ENCODE data around the gene IQCN. TPM values are rescaled to one million over a fixed set of nuclear protein-coding genes. Genes with fewer than 3 reads are reported as not detected.

Gene IQCN
- total and polyA plus RNA-seq, 4 donors, result 0.19 to 2.4 (median 0.53) TPM

DNA sequence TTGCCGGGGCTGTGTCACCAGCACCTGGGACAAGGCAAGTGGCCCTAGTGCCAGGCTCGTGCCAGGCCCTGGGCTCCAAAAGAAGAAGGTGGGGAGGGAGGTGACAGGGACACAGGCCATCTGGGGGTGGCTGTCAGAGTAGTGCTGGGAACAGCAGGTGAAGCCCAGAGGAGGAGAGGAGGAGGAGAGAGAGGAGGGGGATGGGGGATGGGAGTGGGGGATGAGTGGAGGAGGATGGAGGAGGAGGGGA, 29.9 kb upstream of the IQCN start:
- H3K36me3 ChIP-seq (ENCODE audit: control insufficient read depth in 4 of 4, insufficient read depth in 3 of 4, low read depth in 1 of 4, low read length in 3 of 4), result no peaks in the 10 kb centered on the region
- TF ChIP-seq MAX (IDR thresholded peaks at IDR 0.05) (no peak), NR2F2 (IDR thresholded peaks at IDR 0.05) (no peak), RXRA (IDR thresholded peaks at IDR 0.05) (no peak), ATF3 (IDR thresholded peaks at IDR 0.05) (no peak), EGR1 (IDR thresholded peaks at IDR 0.05; ENCODE audit: low read depth in 2 of 2) (no peak), FOXA2 (IDR thresholded peaks at IDR 0.05) (no peak), JUND (IDR thresholded peaks at IDR 0.05) (no peak), ZBTB33 (IDR thresholded peaks at IDR 0.05) (no peak), RAD21 (IDR thresholded peaks at IDR 0.05) (no peak), HNF4G (IDR thresholded peaks at IDR 0.05) (no peak), HNF4A (conservative IDR thresholded peaks at IDR 0.05) (no peak), GABPA (IDR thresholded peaks at IDR 0.05 in 1 of 2, conservative IDR thresholded peaks at IDR 0.05 in 1 of 2) (no peak), TAF1 (conservative IDR thresholded peaks at IDR 0.05) (no peak), YY1 (IDR thresholded peaks at IDR 0.05) (no peak), FOXA1 (IDR thresholded peaks at IDR 0.05) (no peak), SP1 (IDR thresholded peaks at IDR 0.05) (no peak)
- TF ChIP-seq, protein P1, sequence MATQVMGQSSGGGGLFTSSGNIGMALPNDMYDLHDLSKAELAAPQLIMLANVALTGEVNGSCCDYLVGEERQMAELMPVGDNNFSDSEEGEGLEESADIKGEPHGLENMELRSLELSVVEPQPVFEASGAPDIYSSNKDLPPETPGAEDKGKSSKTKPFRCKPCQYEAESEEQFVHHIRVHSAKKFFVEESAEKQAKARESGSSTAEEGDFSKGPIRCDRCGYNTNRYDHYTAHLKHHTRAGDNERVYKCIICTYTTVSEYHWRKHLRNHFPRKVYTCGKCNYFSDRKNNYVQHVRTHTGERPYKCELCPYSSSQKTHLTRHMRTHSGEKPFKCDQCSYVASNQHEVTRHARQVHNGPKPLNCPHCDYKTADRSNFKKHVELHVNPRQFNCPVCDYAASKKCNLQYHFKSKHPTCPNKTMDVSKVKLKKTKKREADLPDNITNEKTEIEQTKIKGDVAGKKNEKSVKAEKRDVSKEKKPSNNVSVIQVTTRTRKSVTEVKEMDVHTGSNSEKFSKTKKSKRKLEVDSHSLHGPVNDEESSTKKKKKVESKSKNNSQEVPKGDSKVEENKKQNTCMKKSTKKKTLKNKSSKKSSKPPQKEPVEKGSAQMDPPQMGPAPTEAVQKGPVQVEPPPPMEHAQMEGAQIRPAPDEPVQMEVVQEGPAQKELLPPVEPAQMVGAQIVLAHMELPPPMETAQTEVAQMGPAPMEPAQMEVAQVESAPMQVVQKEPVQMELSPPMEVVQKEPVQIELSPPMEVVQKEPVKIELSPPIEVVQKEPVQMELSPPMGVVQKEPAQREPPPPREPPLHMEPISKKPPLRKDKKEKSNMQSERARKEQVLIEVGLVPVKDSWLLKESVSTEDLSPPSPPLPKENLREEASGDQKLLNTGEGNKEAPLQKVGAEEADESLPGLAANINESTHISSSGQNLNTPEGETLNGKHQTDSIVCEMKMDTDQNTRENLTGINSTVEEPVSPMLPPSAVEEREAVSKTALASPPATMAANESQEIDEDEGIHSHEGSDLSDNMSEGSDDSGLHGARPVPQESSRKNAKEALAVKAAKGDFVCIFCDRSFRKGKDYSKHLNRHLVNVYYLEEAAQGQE (IDR thresholded peaks at IDR 0.05), result no peak
- TF ChIP-seq, protein P2, sequence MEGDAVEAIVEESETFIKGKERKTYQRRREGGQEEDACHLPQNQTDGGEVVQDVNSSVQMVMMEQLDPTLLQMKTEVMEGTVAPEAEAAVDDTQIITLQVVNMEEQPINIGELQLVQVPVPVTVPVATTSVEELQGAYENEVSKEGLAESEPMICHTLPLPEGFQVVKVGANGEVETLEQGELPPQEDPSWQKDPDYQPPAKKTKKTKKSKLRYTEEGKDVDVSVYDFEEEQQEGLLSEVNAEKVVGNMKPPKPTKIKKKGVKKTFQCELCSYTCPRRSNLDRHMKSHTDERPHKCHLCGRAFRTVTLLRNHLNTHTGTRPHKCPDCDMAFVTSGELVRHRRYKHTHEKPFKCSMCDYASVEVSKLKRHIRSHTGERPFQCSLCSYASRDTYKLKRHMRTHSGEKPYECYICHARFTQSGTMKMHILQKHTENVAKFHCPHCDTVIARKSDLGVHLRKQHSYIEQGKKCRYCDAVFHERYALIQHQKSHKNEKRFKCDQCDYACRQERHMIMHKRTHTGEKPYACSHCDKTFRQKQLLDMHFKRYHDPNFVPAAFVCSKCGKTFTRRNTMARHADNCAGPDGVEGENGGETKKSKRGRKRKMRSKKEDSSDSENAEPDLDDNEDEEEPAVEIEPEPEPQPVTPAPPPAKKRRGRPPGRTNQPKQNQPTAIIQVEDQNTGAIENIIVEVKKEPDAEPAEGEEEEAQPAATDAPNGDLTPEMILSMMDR (IDR thresholded peaks at IDR 0.05; ENCODE audit: low read depth, low read length, missing input control), result no peak
- no peak for DNase-seq (ENCODE audit: low spot score)
- no peaks in the 10 kb centered on the region for H3K9me3 ChIP-seq (ENCODE audit: control insufficient read depth in 4 of 4, low read length in 3 of 4)
- 52% methylated on average over 2 of the region's 2 CpGs for WGBS
- peak overlapping the region; percentile 12 to 94 for H3K9ac ChIP-seq (ENCODE audit: low read depth in 1 of 2, low read length in 2 of 2)
- H3K4me3 ChIP-seq (ENCODE audit: low read depth in 1 of 3, low read length in 3 of 3), result no peak overlapping the region
- no peaks in the 10 kb centered on the region for H3K27me3 ChIP-seq (ENCODE audit: control insufficient read depth in 4 of 4, insufficient read depth in 4 of 4, low read length in 3 of 4)
- H3K27ac ChIP-seq (ENCODE audit: low read depth in 1 of 2, low read length in 2 of 2), result peak overlapping the region; percentile 95 to 96
- H3K4me1 ChIP-seq (ENCODE audit: control insufficient read depth in 4 of 4, insufficient read depth in 4 of 4, low read length in 3 of 4), result peaks cover 10 to 34% (median 23%) of the 10 kb centered on the region in 4 donors
